Osteocyte (in vitro differentiated cells): ENCODE results near the gene PLEKHG4B. TPM values are rescaled to one million over a fixed set of nuclear protein-coding genes. Genes with fewer than 3 reads are reported as not detected.

Experiments used
- DNase-seq: peaks from one replicate; pipeline ENCODE4 v3.0.0; 2021; ENCODE audit warnings: mixed read lengths; ENCODE audit not compliant: unreplicated experiment; ENCODE audit errors: extremely low spot score
- H3K27ac Mint-ChIP-seq: one replicate; pipeline ENCODE4 v1.8.0; 2021; ENCODE audit warnings: mild to moderate bottlenecking, mixed read lengths; ENCODE audit not compliant: unreplicated experiment
- H3K27me3 Mint-ChIP-seq: one replicate; pipeline ENCODE4 v1.8.0; 2021; ENCODE audit warnings: mixed read lengths; ENCODE audit not compliant: unreplicated experiment
- H3K36me3 Mint-ChIP-seq: one replicate; pipeline ENCODE4 v1.8.0; 2021; ENCODE audit warnings: mixed read lengths; ENCODE audit not compliant: unreplicated experiment
- H3K4me1 Mint-ChIP-seq: one replicate; pipeline ENCODE4 v1.8.0; 2021; ENCODE audit warnings: mixed read lengths; ENCODE audit not compliant: unreplicated experiment
- H3K4me3 Mint-ChIP-seq: one replicate; pipeline ENCODE4 v1.8.0; 2021; ENCODE audit warnings: mild to moderate bottlenecking, moderate library complexity, mixed read lengths; ENCODE audit not compliant: unreplicated experiment
- H3K9me3 Mint-ChIP-seq: one replicate; pipeline ENCODE4 v1.8.0; 2021; ENCODE audit warnings: mixed read lengths; ENCODE audit not compliant: unreplicated experiment
- CTCF ChIP-seq: fragments of 200-600 bp; sonication (generic); IDR thresholded peaks from 2 replicates; pipeline ENCODE4 v1.5.0; 2021; ENCODE audit warnings: antibody characterized with exemption, mild to moderate bottlenecking, moderate library complexity
- total RNA-seq: library from RNA; stranded (reverse); gene quantifications from 2 replicates; pipeline ENCODE4 v1.2.1, GENCODE V29; 2021

PLEKHG4B gene
- total RNA-seq, 1 donor from 2014 or later = 4.5 TPM

DNA sequence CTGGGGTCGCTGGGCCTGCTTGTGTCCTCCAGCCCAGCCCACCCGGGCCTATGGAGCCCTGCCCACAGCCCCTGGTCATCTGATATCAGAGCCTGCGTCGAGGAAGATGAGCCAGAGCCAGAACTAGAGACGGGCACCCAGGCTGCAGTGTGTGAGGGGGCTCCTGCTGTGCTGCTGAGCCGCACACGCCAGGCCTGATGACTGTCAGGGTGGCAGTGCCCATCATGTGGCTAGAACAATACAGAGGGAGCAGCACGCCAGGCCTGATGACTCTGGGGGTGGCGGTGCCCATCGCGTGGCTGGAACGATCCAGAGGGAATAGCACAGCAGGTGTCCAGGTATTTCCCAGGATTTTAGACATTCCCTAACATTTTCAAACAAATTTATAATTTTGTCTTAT, 90.2 kb downstream of the PLEKHG4B start:
- DNase-seq = no peak
- Mint-ChIP-seq H3K27me3 (peaks cover 17% of the 10 kb centered on the region), H3K9me3 (no peaks in the 10 kb centered on the region), H3K4me1 (peaks cover 15% of the 10 kb centered on the region), H3K36me3 (no peaks in the 10 kb centered on the region), H3K4me3 (no peak overlapping the region), H3K27ac (no peak overlapping the region)
- TF ChIP-seq CTCF = no peak

DNA sequence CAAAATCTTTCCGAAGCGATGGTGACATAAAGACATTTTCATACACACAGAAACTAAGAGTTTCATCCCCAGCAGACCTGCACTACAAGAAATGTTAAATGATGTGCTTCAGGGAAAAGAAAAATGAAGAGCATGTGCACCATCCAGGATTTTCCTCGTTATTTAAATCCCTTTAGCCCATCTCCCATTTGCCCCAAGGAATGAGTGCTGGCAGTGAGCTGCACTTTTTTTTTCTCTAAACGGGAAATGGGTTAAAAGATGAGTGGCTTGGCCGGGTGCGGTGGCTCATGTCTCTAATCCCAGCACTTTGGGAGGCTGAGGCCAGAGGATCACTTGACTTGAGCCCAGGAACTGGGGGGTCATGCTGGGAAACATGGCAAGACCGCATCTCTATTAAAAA, 92.5 kb downstream of the PLEKHG4B start:
- Mint-ChIP-seq H3K36me3 (no peaks in the 10 kb centered on the region), H3K9me3 (no peaks in the 10 kb centered on the region), H3K4me3 (no peak overlapping the region), H3K27ac (no peak overlapping the region), H3K4me1 (peaks cover 22% of the 10 kb centered on the region), H3K27me3 (peaks cover 7% of the 10 kb centered on the region)
- no peak for DNase-seq
- no peak for TF ChIP-seq CTCF

DNA sequence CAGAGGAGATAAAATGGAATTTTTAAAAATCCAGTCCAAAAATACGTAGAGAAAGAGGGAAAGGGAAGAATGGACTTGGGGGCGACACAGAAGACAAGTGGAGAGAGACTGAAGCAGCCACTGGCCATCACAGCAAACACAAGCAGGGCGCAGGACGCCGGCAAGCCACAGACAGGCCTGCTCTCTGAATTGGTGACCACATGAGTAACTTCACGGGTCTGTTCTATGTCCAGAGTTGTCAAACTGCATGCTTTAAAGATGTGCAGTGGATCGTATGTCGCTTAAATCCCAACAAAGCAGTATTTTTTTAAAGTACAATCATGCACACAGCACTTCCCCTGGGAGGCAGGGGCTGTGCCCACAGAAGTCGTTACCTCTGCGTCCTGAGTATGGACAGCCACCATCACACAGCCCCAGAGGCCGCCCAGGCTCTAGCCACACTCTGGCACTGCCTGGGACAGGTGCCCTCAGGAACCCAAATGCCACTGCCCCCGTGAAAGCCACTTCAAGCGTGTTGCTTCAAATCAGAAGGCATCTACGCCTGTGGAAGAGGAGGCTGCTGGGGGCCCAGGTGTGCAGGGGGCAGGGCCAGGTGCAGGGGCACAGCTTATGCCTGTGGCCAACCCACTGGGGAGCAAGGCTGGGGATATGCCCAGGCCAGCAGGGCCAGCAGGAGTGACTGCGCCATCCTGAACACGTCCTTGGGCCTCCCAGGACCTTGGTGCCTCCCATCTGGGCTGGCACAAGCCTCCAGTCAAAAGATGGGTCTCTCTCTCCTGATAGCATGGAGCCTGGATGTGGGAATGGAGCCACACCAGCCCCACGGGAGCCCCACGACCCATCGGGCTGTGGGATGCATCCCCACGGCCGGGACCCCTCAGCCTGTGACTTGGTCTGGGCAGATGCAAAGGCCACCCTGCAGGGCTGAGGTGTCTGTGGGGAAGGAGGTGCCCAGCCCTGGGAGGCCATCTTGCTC, 93.4 kb downstream of the PLEKHG4B start:
- Mint-ChIP-seq H3K27ac (no peak overlapping the region), H3K9me3 (no peaks in the 10 kb centered on the region), H3K4me1 (peaks cover 20% of the 10 kb centered on the region), H3K4me3 (no peak overlapping the region), H3K27me3 (no peaks in the 10 kb centered on the region), H3K36me3 (no peaks in the 10 kb centered on the region)
- DNase-seq = no peak
- TF ChIP-seq CTCF = no peak

GRCh38 chr5:186091-187041, 94.4 kb downstream of the PLEKHG4B start:
- H3K4me3 Mint-ChIP-seq = no peak overlapping the region
- H3K4me1 Mint-ChIP-seq = peaks cover 19% of the 10 kb centered on the region
- no peaks in the 10 kb centered on the region for H3K36me3 Mint-ChIP-seq
- no peak for TF ChIP-seq CTCF
- DNase-seq = no peak
- H3K9me3 Mint-ChIP-seq = no peaks in the 10 kb centered on the region
- H3K27me3 Mint-ChIP-seq = no peaks in the 10 kb centered on the region
- H3K27ac Mint-ChIP-seq = no peak overlapping the region
